ENCODE results near the gene ATG7.

Gene ATG7

DNA sequence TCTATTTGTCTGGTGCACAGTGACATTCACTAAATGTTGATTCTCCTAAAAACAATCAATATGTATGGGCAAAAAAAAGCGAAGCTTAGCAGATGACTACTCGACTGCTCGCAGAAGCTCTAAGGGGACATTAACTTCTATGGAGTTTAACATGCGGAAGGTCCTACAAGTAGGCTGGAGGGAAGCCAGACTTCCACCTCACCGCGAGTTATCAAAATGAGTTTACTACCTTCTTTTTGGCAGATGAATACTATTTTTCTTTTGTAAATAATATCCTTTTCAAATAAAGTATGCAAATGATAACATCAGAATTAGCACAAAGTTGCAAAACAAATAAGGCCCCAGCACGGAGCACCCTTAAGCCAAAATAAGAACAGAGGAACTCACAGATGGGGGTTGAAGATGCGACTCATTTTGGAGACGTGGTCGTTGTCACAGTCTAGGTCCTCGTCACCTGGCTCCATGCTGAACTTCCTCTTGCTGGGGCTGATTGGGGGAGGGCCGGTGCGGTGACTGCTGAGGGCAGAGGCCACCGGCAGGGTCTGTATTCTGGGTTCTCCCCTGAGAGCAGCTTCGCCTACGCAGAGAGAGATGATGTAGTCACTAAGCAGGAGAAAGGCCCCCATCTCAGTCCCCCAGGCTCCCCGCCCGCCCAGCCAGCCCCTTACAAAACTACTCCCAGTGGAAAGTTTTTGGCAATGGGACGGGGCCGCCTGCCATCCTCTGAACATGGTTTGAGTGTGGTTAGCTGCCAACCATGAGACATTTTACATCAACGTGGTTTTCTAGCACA lies 329.4 kb downstream of the ATG7 start:
- FAIRE-seq = no peak

DNA sequence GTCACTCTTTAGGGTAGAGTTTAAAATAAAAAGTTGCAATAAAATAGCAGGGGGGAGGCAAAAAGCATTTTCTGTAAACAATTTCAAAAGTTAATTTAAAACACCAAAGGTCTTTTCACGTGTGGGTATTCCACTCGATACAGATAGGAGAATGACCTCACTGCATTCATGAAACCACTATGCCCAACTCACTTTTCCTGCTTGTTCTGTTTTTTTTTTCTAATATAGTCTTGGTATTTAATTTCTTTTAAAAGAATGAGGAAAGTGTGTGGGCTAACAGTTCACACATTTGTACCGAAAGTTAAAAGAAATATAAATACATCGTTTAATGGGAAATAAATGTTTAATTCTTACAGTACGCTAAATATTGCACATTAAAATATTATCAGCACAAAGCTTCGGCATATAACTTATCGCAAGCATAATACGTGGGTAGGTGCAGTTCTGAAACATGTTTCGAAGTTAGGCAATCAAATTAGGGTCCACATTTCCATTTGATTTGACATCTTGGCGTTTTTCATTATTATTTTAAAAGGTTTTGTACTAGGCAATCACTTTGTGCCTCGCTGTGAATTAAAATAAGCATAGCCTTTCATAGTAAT lies 330.1 kb downstream of the ATG7 start:
- FAIRE-seq = no peak

DNA sequence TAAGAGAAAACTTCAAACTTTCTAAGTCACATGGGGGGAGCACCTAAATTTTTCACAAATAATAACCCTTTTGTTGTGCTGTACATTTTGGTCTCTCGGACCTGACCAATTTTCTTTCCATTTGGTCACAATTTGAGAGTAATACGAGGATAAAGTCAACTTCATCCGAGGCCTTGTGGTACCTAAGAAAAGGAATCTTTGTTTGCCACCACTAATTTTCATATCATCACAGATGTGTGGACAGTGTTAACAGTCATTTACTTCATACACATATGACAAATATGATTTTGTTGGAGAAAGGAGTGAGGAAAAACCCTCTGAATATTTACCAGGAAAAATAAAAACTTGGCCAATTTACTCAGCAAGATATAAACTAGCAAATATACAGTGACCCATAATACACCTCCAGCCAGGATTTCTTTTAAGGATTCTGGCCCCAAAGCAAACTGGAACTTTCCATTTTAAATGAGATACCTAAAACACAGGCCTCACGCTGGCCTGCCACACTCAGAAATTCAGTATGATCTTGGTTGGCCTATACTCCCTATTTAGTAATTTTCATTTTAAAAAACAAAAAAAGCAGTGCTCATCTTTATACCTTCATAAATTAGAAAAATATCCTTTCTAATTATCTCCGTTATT lies 330.8 kb downstream of the ATG7 start:
- no peak for FAIRE-seq

DNA sequence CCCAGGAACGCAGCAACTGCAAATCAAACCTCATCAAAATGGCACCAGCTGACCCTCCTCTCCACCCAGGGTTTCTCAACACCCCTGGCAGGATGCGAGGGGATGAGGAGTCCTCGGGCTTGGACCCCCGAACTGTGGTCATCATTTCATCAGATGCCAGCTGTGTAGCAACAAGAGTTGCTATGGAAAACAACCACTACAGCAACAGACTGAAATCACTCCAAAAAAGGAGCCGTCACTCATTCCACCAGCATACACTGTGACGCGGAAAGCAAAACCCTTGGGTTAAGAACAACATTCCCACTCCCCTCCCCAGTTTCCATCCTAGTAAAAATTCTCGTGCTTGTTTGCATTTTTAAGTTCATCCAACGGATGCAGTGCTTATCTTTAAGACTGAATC lies 331.4 kb downstream of the ATG7 start:
- no peak for FAIRE-seq

DNA sequence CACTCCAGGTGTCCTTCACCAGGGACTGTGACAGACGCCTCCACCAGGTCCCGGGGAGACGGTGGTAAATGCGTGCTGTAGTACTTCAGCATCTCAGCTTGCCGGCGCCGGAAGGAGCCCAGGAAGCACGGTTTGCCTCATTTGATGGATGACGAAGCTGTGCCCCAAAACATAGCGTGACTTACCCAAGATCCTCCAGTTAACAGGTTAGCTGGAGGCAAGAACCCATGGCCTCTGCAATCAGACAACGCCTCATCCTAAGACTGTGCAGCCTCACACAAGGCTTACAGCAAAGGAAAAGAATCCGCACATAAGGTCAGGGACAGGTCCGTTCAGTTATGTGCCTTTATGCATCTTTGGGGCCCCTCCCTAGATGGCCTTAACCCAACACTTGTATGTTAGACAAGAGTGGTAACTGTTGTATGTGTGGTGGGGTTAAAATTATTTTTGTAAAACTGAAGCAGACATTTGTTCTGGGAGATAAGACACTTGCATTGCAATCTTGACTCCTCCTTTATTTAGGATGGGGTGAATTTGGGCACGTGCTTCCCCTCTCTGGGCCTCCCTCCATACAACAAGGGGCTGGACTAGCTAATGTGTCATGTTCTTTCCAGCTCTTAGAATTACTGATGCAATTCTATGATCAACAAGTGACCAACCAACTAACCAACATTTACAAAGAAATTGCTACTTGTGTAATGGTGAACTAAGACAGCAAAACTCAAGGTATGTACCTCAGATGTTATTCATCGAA lies 332.1 kb downstream of the ATG7 start:
- no peak for FAIRE-seq

DNA sequence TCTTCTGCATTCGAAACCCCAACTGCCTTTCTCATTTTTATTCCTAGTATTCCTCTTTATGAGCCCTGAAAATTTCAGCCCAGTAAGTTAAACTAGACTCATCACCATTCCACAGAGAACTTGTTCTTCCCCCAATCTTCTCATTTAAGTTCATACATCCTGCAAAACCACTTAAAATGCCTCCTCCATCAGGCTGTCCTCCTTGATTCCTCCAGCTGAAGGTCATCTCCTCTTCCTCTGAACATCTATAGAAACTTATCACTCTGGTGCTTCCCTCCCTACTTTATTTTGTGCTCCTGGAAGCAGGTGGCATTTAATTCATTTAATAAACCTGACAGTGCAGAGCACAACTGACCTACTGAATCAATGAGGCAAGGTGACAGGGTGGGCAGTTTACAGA lies 333.2 kb downstream of the ATG7 start:
- no peak for FAIRE-seq

DNA sequence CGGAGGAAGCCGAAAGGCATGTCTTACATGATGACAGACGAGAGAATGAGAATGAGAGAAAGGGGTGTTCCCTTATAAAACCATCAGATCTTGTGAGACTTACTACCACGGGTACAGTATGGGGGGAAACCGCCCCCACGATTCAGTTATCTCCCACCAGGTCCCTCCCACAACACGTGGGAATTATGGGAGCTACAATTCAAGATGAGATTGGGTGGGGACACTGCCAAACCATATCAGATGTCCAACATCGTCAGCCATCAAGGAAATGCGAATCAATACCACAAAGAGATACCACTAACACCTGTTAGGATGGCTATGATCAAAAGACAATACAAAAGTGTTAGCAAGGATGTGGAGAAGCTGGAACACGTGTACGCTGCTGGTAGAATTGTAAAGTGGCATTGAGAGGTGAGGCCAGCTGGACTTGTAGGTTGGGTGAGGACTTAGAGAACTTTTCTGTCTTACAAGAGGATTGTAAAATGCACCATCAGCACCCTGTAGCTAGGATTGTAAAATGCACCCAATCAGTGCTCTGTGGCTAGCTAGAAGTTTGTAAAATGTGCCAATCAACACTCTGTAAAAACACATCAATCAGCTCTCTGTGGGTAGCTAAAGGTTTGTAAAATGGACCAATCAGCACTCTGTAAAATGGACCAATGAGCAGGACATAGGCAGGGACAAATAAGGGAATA lies 334.0 kb downstream of the ATG7 start:
- no peak for FAIRE-seq

DNA sequence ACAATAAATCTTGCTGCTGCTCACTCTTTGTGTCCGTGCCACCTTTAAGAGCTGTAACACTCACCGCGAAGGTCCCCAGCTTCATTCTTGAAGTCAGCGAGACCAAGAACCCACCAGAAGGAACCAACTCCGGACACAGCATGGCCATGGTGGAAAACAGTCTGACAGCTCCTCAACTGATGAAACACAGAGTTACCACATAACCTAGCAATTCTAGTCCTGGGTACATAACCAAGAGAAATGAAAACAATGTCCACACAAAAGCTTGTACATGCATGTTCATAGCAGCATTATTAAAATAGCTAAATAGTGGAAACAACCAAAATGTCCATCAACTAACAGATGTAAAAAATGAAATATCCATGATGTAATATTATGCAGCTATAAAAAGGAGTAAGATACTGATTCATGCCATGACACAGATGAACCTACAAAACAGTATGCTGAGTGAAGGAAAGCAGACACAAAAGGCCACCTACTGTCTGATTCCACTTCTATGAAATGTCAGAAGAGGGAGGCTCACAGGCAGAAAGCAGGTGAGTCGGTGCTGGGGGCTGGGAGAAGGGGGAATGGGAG lies 334.8 kb downstream of the ATG7 start:
- FAIRE-seq = no peak
